ENCODE data around the gene PDE1C.

GRCh38 chr7:31852462-31852861 is 217.7 kb downstream of the PDE1C start:
- TF ChIP-seq CTCF (IDR thresholded peaks at IDR 0.05; ENCODE audit: low read depth, low read length) (no peak), POLR2A (IDR thresholded peaks at IDR 0.05; ENCODE audit: extremely low read depth, insufficient read length) (no peak)

All from NB4 (cell line).